HepG2 (cell line): ENCODE measurements around the gene MED9. TPM values are rescaled to one million over a fixed set of nuclear protein-coding genes. Genes with fewer than 3 reads are reported as not detected.

Source experiments
- GLI4 ChIP-seq: sonication (generic); formaldehyde crosslinking; IDR thresholded peaks from 2 replicates; pipeline ENCODE4 v1.5.1; 2020; ENCODE audit warnings: missing genetic modification reagents, mild to moderate bottlenecking, moderate library complexity, borderline replicate concordance
- NFIC ChIP-seq: IDR thresholded peaks from 2 replicates; pipeline ENCODE4 v1.6.1; 2012; ENCODE audit warnings: mild to moderate bottlenecking, low read length, inconsistent platforms
- NR3C1 ChIP-seq: sonication (generic); formaldehyde crosslinking; IDR thresholded peaks from 2 replicates; pipeline ENCODE4 v1.4.0; 2020; ENCODE audit warnings: missing genetic modification reagents
- PTBP1 ChIP-seq: fragments of 200-400 bp; formaldehyde crosslinking; IDR thresholded peaks from 2 replicates; pipeline ENCODE4 v1.6.1; 2018; ENCODE audit warnings: low read length, low read depth; ENCODE audit not compliant: poor library complexity, severe bottlenecking
- SALL1 ChIP-seq: sonication (generic); formaldehyde crosslinking; IDR thresholded peaks from 2 replicates; pipeline ENCODE4 v1.8.0; 2022; ENCODE audit warnings: mild to moderate bottlenecking, missing genetic modification reagents
- TGIF2 ChIP-seq: IDR thresholded peaks from 2 replicates; pipeline ENCODE4 v1.6.1; 2016; ENCODE audit warnings: control low read depth, missing compliant biosample characterization
- ZBTB2 ChIP-seq: sonication (generic); formaldehyde crosslinking; IDR thresholded peaks from 2 replicates; pipeline ENCODE4 v1.8.0; 2022; ENCODE audit warnings: low read depth, missing genetic modification reagents
- ZNF274 ChIP-seq: sonication (generic); formaldehyde crosslinking; IDR thresholded peaks from 2 replicates; pipeline ENCODE4 v1.5.1; 2020; ENCODE audit warnings: mild to moderate bottlenecking, missing genetic modification reagents
- ZNF557 ChIP-seq: sonication (generic); formaldehyde crosslinking; IDR thresholded peaks from 2 replicates; pipeline ENCODE4 v1.4.0; 2020; ENCODE audit warnings: missing genetic modification reagents
- ZNF639 ChIP-seq: conservative IDR thresholded peaks from 2 replicates; pipeline ENCODE4 v1.6.1; 2018; ENCODE audit warnings: missing genetic modification reagents
- ZUFSP ChIP-seq: sonication (generic); formaldehyde crosslinking; IDR thresholded peaks from 2 replicates; pipeline ENCODE4 v1.9.0; 2021; ENCODE audit warnings: missing genetic modification reagents, mild to moderate bottlenecking, borderline replicate concordance
- polyA plus RNA-seq, 8 experiments: library from polyadenylated mRNA; depleted of rRNA in 3 of 8; stranded (reverse) in 7 of 8; unstranded in 1 of 8; fragments of >200 nt; fragmentation: Illumina TruSeq in 4 of 8; extraction: Trizol in 4 of 8; gene quantifications; 2 replicates each; pipeline versions ENCODE4 v1.2.1 to v1.2.3, GENCODE V29; 2011 to 2016; ENCODE audit warnings: low read depth in 4 of 8, missing spikeins in 1 of 8, mixed read lengths in 1 of 8; ENCODE audit not compliant: insufficient read depth in 1 of 8
- total RNA-seq, 5 experiments: library from RNA; depleted of rRNA; stranded (reverse); fragments of >200 nt; fragmentation: Illumina TruSeq; extraction: Trizol; gene quantifications; 2 replicates each; pipeline ENCODE4 v1.2.3, GENCODE V29; 2016; ENCODE audit warnings: low read depth in 1 of 5

Gene MED9
- total and polyA plus RNA-seq, 2 of the 13 experiments (the other 11 are each of a cell fraction or from before 2014, with no cell fraction given): 11.9 to 15.1 TPM

GRCh38 chr17:17533901-17534441 is 57.2 kb downstream of the MED9 start (continued):
- TF ChIP-seq ZUFSP (CRISPR knock-in tag) (no peak), GLI4 (CRISPR knock-in tag) (no peak; the same call in 1 of the 2 replicates), ZBTB2 (CRISPR knock-in tag) (no peak), ZNF557 (CRISPR knock-in tag) (no peak), PTBP1 (no peak), ZNF274 (CRISPR knock-in tag) (no peak), TGIF2 (CRISPR knock-in tag) (peak; percentile 89; the same call in 1 of the 2 replicates), NFIC (peak; percentile 99), ZNF639 (CRISPR knock-in tag) (0 out of 2 replicates have a peak, but pooled peaks have one; percentile 33), SALL1 (peak; percentile 96), NR3C1 (CRISPR knock-in tag) (no peak)
- TF ChIP-seq, all 625 proteins: peak for 280
